IMR-90 (cell line): ENCODE measurements around the gene MAN2A1. TPM values are rescaled to one million over a fixed set of nuclear protein-coding genes. Genes with fewer than 3 reads are reported as not detected.

Experiments used
- ATAC-seq: fragments of 200-7000 bp; cut with Tn5 transposase; 2 replicates; pipeline ENCODE4 v1.9.1; 2020; ENCODE audit warnings: low read depth, mild to moderate bottlenecking, moderate library complexity
- BruUV-seq: library from RNA; stranded (reverse); fragments of 400-500 nt; replicated peaks from 2 replicates; lab custom pipeline; 2021; lab: Mats Ljungman, UMichigan
- CTCF ChIA-PET: fragments of 300-600 bp; formaldehyde crosslinking; extraction: SDS; loops from one replicate; lab custom pipeline; 2021; ENCODE audit warnings: antibody characterized with exemption; lab: Yijun Ruan, JAX
- POLR2A ChIA-PET: fragments of 300-600 bp; sonication (Branson Sonifier 250); formaldehyde crosslinking; loops from one replicate; lab custom pipeline; 2022; ENCODE audit warnings: antibody characterized with exemption; ENCODE audit not compliant: unreplicated experiment; lab: Charles Lee
- DNase-seq: peaks from one replicate; pipeline ENCODE4 v3.0.0; 2013
- H2AFZ ChIP-seq: replicated peaks from 2 replicates; pipeline ENCODE3; 2013; ENCODE audit warnings: low read length, mild to moderate bottlenecking; ENCODE audit not compliant: poor library complexity
- H2AK5ac ChIP-seq: 2 replicates; pipeline ENCODE4 v1.6.1; 2013; ENCODE audit warnings: low read depth, low read length, inconsistent platforms
- H2AK9ac ChIP-seq: replicated peaks from 2 replicates; pipeline ENCODE3; 2013; ENCODE audit warnings: mild to moderate bottlenecking, low read depth, low read length, moderate library complexity; ENCODE audit not compliant: poor library complexity
- H2BK120ac ChIP-seq: 2 replicates; pipeline ENCODE4 v1.6.1; 2013; ENCODE audit warnings: low read depth, low read length, inconsistent platforms
- H2BK15ac ChIP-seq: 3 replicates; pipeline ENCODE4 v1.6.1; 2013; ENCODE audit warnings: low read depth, low read length, inconsistent platforms
- H2BK20ac ChIP-seq: 2 replicates; pipeline ENCODE4 v1.6.1; 2013; ENCODE audit warnings: low read depth, mild to moderate bottlenecking, inconsistent platforms, low read length, moderate library complexity
- H2BK5ac ChIP-seq: 2 replicates; pipeline ENCODE4 v1.6.1; 2013; ENCODE audit warnings: mild to moderate bottlenecking, low read depth, low read length, inconsistent platforms; ENCODE audit not compliant: poor library complexity, severe bottlenecking
- H3K14ac ChIP-seq: replicated peaks from 2 replicates; pipeline ENCODE4 v1.6.1; 2013; ENCODE audit warnings: low read depth, low read length, inconsistent platforms
- H3K18ac ChIP-seq: 2 replicates; pipeline ENCODE4 v1.6.1; 2013; ENCODE audit warnings: low read depth, low read length, control low read depth
- H3K23ac ChIP-seq: 2 replicates; pipeline ENCODE4 v1.6.1; 2013; ENCODE audit warnings: low read depth, low read length, inconsistent platforms
- H3K27ac ChIP-seq: 2 replicates; pipeline ENCODE4 v1.5.1; 2013; ENCODE audit warnings: mild to moderate bottlenecking, control low read depth, low read length; ENCODE audit not compliant: insufficient read depth
- H3K27me3 ChIP-seq: 2 replicates; pipeline ENCODE4 v1.6.1; 2013; ENCODE audit warnings: low read length; ENCODE audit not compliant: control insufficient read depth, insufficient read depth
- H3K36me3 ChIP-seq: 2 replicates; pipeline ENCODE4 v1.6.1; 2013; ENCODE audit warnings: low read length, mixed read lengths; ENCODE audit not compliant: control insufficient read depth, insufficient read depth
- H3K4ac ChIP-seq: 2 replicates; pipeline ENCODE4 v1.6.1; 2013; ENCODE audit warnings: low read depth, low read length, inconsistent platforms
- H3K4me1 ChIP-seq: 2 replicates; pipeline ENCODE4 v1.6.1; 2013; ENCODE audit warnings: low read length, mixed read lengths; ENCODE audit not compliant: control insufficient read depth, insufficient read depth
- H3K4me2 ChIP-seq: 2 replicates; pipeline ENCODE4 v1.6.1; 2013; ENCODE audit warnings: low read depth, mild to moderate bottlenecking, control low read depth, low read length, moderate library complexity
- H3K4me3 ChIP-seq: 2 replicates; pipeline ENCODE4 v1.5.1; 2013; ENCODE audit warnings: low read depth, mild to moderate bottlenecking, control low read depth, low read length, moderate library complexity; ENCODE audit not compliant: insufficient read depth
- H3K56ac ChIP-seq: 2 replicates; pipeline ENCODE4 v1.6.1; 2013; ENCODE audit warnings: low read length, inconsistent platforms; ENCODE audit not compliant: insufficient read depth; ENCODE audit errors: extremely low read depth
- H3K79me1 ChIP-seq, 2 experiments: 2 replicates each; pipeline ENCODE4 v1.6.1; 2013; ENCODE audit warnings: low read length in 2 of 2, inconsistent platforms in 1 of 2, low read depth in 1 of 2
- H3K9ac ChIP-seq: 2 replicates; pipeline ENCODE4 v1.6.1; 2013; ENCODE audit warnings: low read depth, low read length, control low read depth
- H3K9me1 ChIP-seq: 2 replicates; pipeline ENCODE4 v1.6.1; 2013; ENCODE audit warnings: low read length, inconsistent platforms; ENCODE audit not compliant: insufficient read depth
- H3K9me3 ChIP-seq: 2 replicates; pipeline ENCODE4 v1.6.1; 2013; ENCODE audit warnings: low read length; ENCODE audit not compliant: control insufficient read depth, insufficient read depth
- H4K20me1 ChIP-seq: 2 replicates; pipeline ENCODE4 v1.6.1; 2013; ENCODE audit warnings: low read length, inconsistent platforms; ENCODE audit not compliant: insufficient read depth
- H4K5ac ChIP-seq: 2 replicates; pipeline ENCODE4 v1.6.1; 2013; ENCODE audit warnings: mild to moderate bottlenecking, low read depth, low read length, control low read depth
- H4K8ac ChIP-seq, 2 experiments: 2 replicates each; pipeline ENCODE4 v1.6.1; 2013; ENCODE audit warnings: low read depth in 2 of 2, low read length in 2 of 2, control low read depth in 1 of 2, inconsistent platforms in 1 of 2
- H4K91ac ChIP-seq: 2 replicates; pipeline ENCODE4 v1.6.1; 2013; ENCODE audit warnings: low read depth, low read length, inconsistent platforms; ENCODE audit not compliant: insufficient read depth
- CEBPB ChIP-seq: IDR thresholded peaks from 2 replicates; pipeline ENCODE4 v1.6.1; 2012; ENCODE audit warnings: low read depth, low read length, improper control_type of control experiment
- CHD1 ChIP-seq: IDR thresholded peaks from 2 replicates; pipeline ENCODE4 v1.6.1; 2012; ENCODE audit warnings: low read depth, low read length, improper control_type of control experiment
- CTCF ChIP-seq: conservative IDR thresholded peaks from 2 replicates; pipeline ENCODE4 v1.5.1; 2012; ENCODE audit warnings: mild to moderate bottlenecking, low read depth, low read length, improper control_type of control experiment
- ELK1 ChIP-seq: fragments of 150-350 bp; IDR thresholded peaks from 2 replicates; pipeline ENCODE4 v1.6.1; 2016; ENCODE audit warnings: low read depth, mild to moderate bottlenecking, low read length, moderate library complexity, borderline replicate concordance
- FOS ChIP-seq: fragments of 150-350 bp; IDR thresholded peaks from 2 replicates; pipeline ENCODE4 v1.6.1; 2016; ENCODE audit warnings: low read depth, low read length
- MAFK ChIP-seq: IDR thresholded peaks from 2 replicates; pipeline ENCODE4 v1.6.1; 2012; ENCODE audit warnings: low read depth, low read length, improper control_type of control experiment
- MAZ ChIP-seq: IDR thresholded peaks from 2 replicates; pipeline ENCODE4 v1.6.1; 2012; ENCODE audit warnings: low read depth, mild to moderate bottlenecking, low read length, improper control_type of control experiment, moderate library complexity, borderline replicate concordance
- MXI1 ChIP-seq: IDR thresholded peaks from 2 replicates; pipeline ENCODE4 v1.6.1; 2012; ENCODE audit warnings: low read depth, mild to moderate bottlenecking, low read length, moderate library complexity, borderline replicate concordance
- NFE2L2 ChIP-seq: fragments of 150-350 bp; IDR thresholded peaks from 2 replicates; pipeline ENCODE4 v1.6.1; 2016; ENCODE audit warnings: low read depth, mild to moderate bottlenecking, low read length
- POLR2A ChIP-seq: IDR thresholded peaks from 2 replicates; pipeline ENCODE4 v1.6.1; 2012; ENCODE audit warnings: mild to moderate bottlenecking, low read depth, low read length
- RAD21 ChIP-seq: IDR thresholded peaks from 2 replicates; pipeline ENCODE4 v1.6.1; 2012; ENCODE audit warnings: low read length, improper control_type of control experiment
- RCOR1 ChIP-seq: IDR thresholded peaks from 2 replicates; pipeline ENCODE4 v1.6.1; 2012; ENCODE audit warnings: mild to moderate bottlenecking, low read length, improper control_type of control experiment; ENCODE audit not compliant: insufficient replicate concordance
- RFX5 ChIP-seq: IDR thresholded peaks from 2 replicates; pipeline ENCODE4 v1.8.0; 2012; ENCODE audit warnings: low read depth, mild to moderate bottlenecking, low read length, moderate library complexity
- SMC3 ChIP-seq: fragments of 150-350 bp; IDR thresholded peaks from 2 replicates; pipeline ENCODE4 v1.6.1; 2016; ENCODE audit warnings: low read depth, mild to moderate bottlenecking, antibody characterized with exemption, low read length, moderate library complexity
- USF2 ChIP-seq: fragments of 150-350 bp; IDR thresholded peaks from 2 replicates; pipeline ENCODE4 v1.6.1; 2017; ENCODE audit warnings: mild to moderate bottlenecking, antibody characterized with exemption, low read length, low read depth
- WGBS, 2 experiments: methylation state at CpG; one replicate each; pipeline versions ENCODE4 v1.1.5 to v1.1.7; 2013; ENCODE audit warnings: missing lambda C conversion rate in 2 of 2; ENCODE audit not compliant: insufficient read length in 1 of 2; ENCODE audit errors: extremely low coverage in 2 of 2; 5-methylcytosine and 5-hydroxymethylcytosine counted together
- dilution Hi-C: fragments of 300-500 bp; cut with HindIII; formaldehyde crosslinking; loops from one replicate; pipeline ENCODE4 v1.14.3; 2018; ENCODE audit warnings: low sequenced_read_pairs; ENCODE audit not compliant: unreplicated experiment
- in situ Hi-C: fragments of 300-500 bp; cut with MboI; formaldehyde crosslinking; loops from 3 replicates; pipeline ENCODE4 v1.14.3; 2019; ENCODE audit warnings: low sequenced_read_pairs, inconsistent platforms, mixed read lengths
- intact Hi-C: fragments of 100-400 bp; cut with micrococcal nuclease; formaldehyde crosslinking; loops from 2 replicates; pipeline ENCODE4 v1.10.0; 2022
- polyA plus RNA-seq, 3 experiments: library from polyadenylated mRNA; depleted of rRNA; stranded (reverse); fragments of >200 nt; gene quantifications; 2 replicates each; pipeline ENCODE4 v1.2.3, GENCODE V29; 2012; ENCODE audit warnings: low replicate concordance in 1 of 3
- total RNA-seq: library from RNA; depleted of rRNA; stranded (reverse); fragments of >200 nt; gene quantifications from 2 replicates; pipeline ENCODE4 v1.2.3, GENCODE V29; 2012

MAN2A1 gene
- total and polyA plus RNA-seq, 2 of the 4 experiments (the other 2 are of a cell fraction) = 16.4 to 29.6 TPM

GRCh38 chr5:109876941-109877669 is 187.4 kb downstream of the MAN2A1 start:
- intact Hi-C loops = no loop called here
- Histone ChIP-seq H2BK20ac (no peak overlapping the region), H3K79me1 (no peaks in the 10 kb centered on the region), H3K9me3 (no peaks in the 10 kb centered on the region), H3K9me1 (peaks cover 3% of the 10 kb centered on the region; the same call in 1 of the 2 replicates), H3K4me3 (no peak overlapping the region), H3K56ac (no peak overlapping the region), H2AFZ (peak overlapping the region; percentile 7), H4K8ac (no peak overlapping the region), H2BK5ac (no peak overlapping the region), H3K9ac (no peak overlapping the region), H2BK120ac (no peak overlapping the region), H3K4ac (no peak overlapping the region), H2AK5ac (no peak overlapping the region), H4K91ac (no peak overlapping the region), H4K5ac (no peak overlapping the region), H2AK9ac (no peak overlapping the region), H3K4me2 (no peak overlapping the region), H3K4me1 (no peaks in the 10 kb centered on the region), H2BK15ac (no peak overlapping the region), H3K27me3 (no peaks in the 10 kb centered on the region), H3K18ac (no peak overlapping the region), H3K36me3 (no peaks in the 10 kb centered on the region), H3K23ac (no peak overlapping the region), H3K27ac (no peak overlapping the region), H3K14ac (no peak overlapping the region), H4K20me1 (no peaks in the 10 kb centered on the region)
- BruUV-seq = no TSS peak
- ATAC-seq (0 out of 2 replicates have a peak, but pooled peaks have one; percentile 11), DNase-seq (peak; percentile 61)
- TF ChIP-seq USF2 (no peak), POLR2A (no peak), RCOR1 (no peak), MAFK (no peak), NFE2L2 (no peak), CTCF (no peak), RAD21 (no peak), FOS (no peak), MXI1 (no peak), RFX5 (no peak), CEBPB (no peak), SMC3 (no peak), MAZ (no peak), ELK1 (no peak), CHD1 (no peak)
- ChIA-PET POLR2A (no interaction called here), CTCF (interaction anchor here (0.6 kb wide), 1 partner anchor 17 kb away, joined by 4 read pairs; no protein-coding TSS in a partner anchor)
- in situ Hi-C loops = no loop called here
- WGBS, 2 experiments = 100% methylated on average over 4 of the region's 10 CpGs; no CpG with 5 or more reads in 1 of the 2 experiments
- dilution Hi-C loops = no loop called here
